ENCODE results near the gene METTL21C.

METTL21C gene
- long read RNA-seq = 0 reads

GRCh38 chr13:102694937-102695336, at the start of gene METTL21C:
TSS of gene METTL21C (minus strand) at chr13:102695044. CDS start at chr13:102694498, 546 bp downstream.
- H3K27me3 ChIP-seq (ENCODE audit: insufficient read depth, poor library complexity, severe bottlenecking) = peaks cover 6% of the 10 kb centered on the region
- no peak within 1 kb of the TSS for H3K27ac ChIP-seq (replicated peaks)
- no peak for DNase-seq (ENCODE audit: low read depth in 1 of 2, low spot score in 1 of 2)
- no peak within 1 kb of the TSS for H3K4me3 ChIP-seq (replicated peaks; ENCODE audit: insufficient read depth, low read length)
- TF ChIP-seq REST (IDR thresholded peaks at IDR 0.05; ENCODE audit: insufficient replicate concordance, low read depth) = no peak

GRCh38 chr13:102742506-102742905, 47.7 kb upstream of the METTL21C start:
- no peaks in the 10 kb centered on the region for H3K27me3 ChIP-seq (ENCODE audit: insufficient read depth, poor library complexity, severe bottlenecking)
- DNase-seq (ENCODE audit: low read depth in 1 of 2, low spot score in 1 of 2) = no peak
- H3K4me3 ChIP-seq (replicated peaks; ENCODE audit: insufficient read depth, low read length) = no peak overlapping the region
- no peak for TF ChIP-seq POLR2AphosphoS5 (IDR thresholded peaks at IDR 0.05; ENCODE audit: low read depth)
- H3K27ac ChIP-seq (replicated peaks) = no peak overlapping the region

- no peak overlapping the region for H3K4me3 ChIP-seq (replicated peaks; ENCODE audit: insufficient read depth, low read length)
- TF ChIP-seq CTCF (IDR thresholded peaks at IDR 0.05; ENCODE audit: insufficient read depth, low read length) = no peak
- no peak for TF ChIP-seq SPI1 (IDR thresholded peaks at IDR 0.05; ENCODE audit: borderline replicate concordance, low read depth)
- no peak for TF ChIP-seq REST (IDR thresholded peaks at IDR 0.05; ENCODE audit: insufficient replicate concordance, low read depth)
- H3K27me3 ChIP-seq (ENCODE audit: insufficient read depth, poor library complexity, severe bottlenecking) = no peaks in the 10 kb centered on the region
- no peak overlapping the region for H3K27ac ChIP-seq (replicated peaks)
- no peak for DNase-seq (ENCODE audit: low read depth in 1 of 2, low spot score in 1 of 2)
These were observed 47.3 kb upstream of the METTL21C start for GRCh38 chr13:102742101-102742500.

GRCh38 chr13:102729560-102730270, 34.9 kb upstream of the METTL21C start:
- Histone ChIP-seq H3K27ac (replicated peaks) (no peak overlapping the region), H3K4me3 (replicated peaks; ENCODE audit: insufficient read depth, low read length) (no peak overlapping the region), H3K27me3 (ENCODE audit: insufficient read depth, poor library complexity, severe bottlenecking) (no peaks in the 10 kb centered on the region)
- DNase-seq (ENCODE audit: low read depth in 1 of 2, low spot score in 1 of 2) = no peak
- TF ChIP-seq CTCF (IDR thresholded peaks at IDR 0.05; ENCODE audit: insufficient read depth, low read length) (no peak), REST (IDR thresholded peaks at IDR 0.05; ENCODE audit: insufficient replicate concordance, low read depth) (no peak), POLR2AphosphoS5 (IDR thresholded peaks at IDR 0.05; ENCODE audit: low read depth) (no peak), GABPA (IDR thresholded peaks at IDR 0.05; ENCODE audit: low read depth) (no peak), SPI1 (IDR thresholded peaks at IDR 0.05; ENCODE audit: borderline replicate concordance, low read depth) (no peak)
